ACC112 (cell line): ENCODE results near the gene GLB1L3.
"Not testable (repeated sequence)": the region's sequence is repeated elsewhere in the genome, so short reads cannot be mapped to it uniquely, and the experiment has no call there.

Experiments used
- H2AFZ ChIP-seq: fragments of 200-600 bp; sonication (generic); one replicate; pipeline ENCODE4 v1.6.0; 2017; ENCODE audit warnings: antibody characterized with exemption, low read length; ENCODE audit not compliant: unreplicated experiment
- H3K27ac ChIP-seq: fragments of 200-600 bp; sonication (generic); 2 replicates; pipeline ENCODE4 v1.5.1; 2014; ENCODE audit warnings: low read depth, mild to moderate bottlenecking, antibody characterized with exemption, low read length, moderate library complexity
- H3K27me3 ChIP-seq: fragments of 200-600 bp; sonication (generic); 2 replicates; pipeline ENCODE4 v1.6.1; 2014; ENCODE audit warnings: mild to moderate bottlenecking, antibody characterized with exemption, low read length, moderate library complexity, mixed read lengths; ENCODE audit not compliant: insufficient read depth
- H3K36me3 ChIP-seq: fragments of 200-600 bp; sonication (generic); 2 replicates; pipeline ENCODE4 v1.6.1; 2016; ENCODE audit warnings: mild to moderate bottlenecking, antibody characterized with exemption, low read length, moderate library complexity, mixed read lengths; ENCODE audit not compliant: insufficient read depth
- H3K4me1 ChIP-seq: fragments of 200-600 bp; sonication (generic); one replicate; pipeline ENCODE4 v1.6.1; 2016; ENCODE audit warnings: low read length, mixed read lengths; ENCODE audit not compliant: insufficient read depth, unreplicated experiment, control insufficient read depth
- H3K4me3 ChIP-seq: fragments of 200-600 bp; sonication (generic); 2 replicates; pipeline ENCODE4 v1.5.1; 2014; ENCODE audit warnings: mild to moderate bottlenecking, low read depth, low read length
- H3K79me2 ChIP-seq: fragments of 200-600 bp; sonication (generic); one replicate; pipeline ENCODE4 v1.6.0; 2016; ENCODE audit warnings: low read length; ENCODE audit not compliant: control insufficient read depth, unreplicated experiment, insufficient read depth

Gene GLB1L3

GRCh38 chr11:134252346-134253187 is 23.6 kb upstream of the GLB1L3 start:
- peaks cover 13% of the 10 kb centered on the region for H3K36me3 ChIP-seq

GRCh38 chr11:134253188-134253993 is 22.8 kb upstream of the GLB1L3 start, which contains the start of the genes ACAD8 and THYN1:
TSS of gene ACAD8 (plus strand) at chr11:134253568. CDS start at chr11:134253601, 33 bp downstream.
TSS of gene THYN1 (minus strand) at chr11:134253352. CDS start at chr11:134252882, 470 bp downstream.
- Histone ChIP-seq H3K27me3 (no peaks in the 10 kb centered on the region), H3K27ac (no peak within 1 kb of the TSS), H3K4me3 (peak within 1 kb of the TSS; percentile 82), H3K79me2 (peaks cover 17% of the 10 kb centered on the region), H2AFZ (peak within 1 kb of the TSS; percentile 89), H3K36me3 (peaks cover 9% of the 10 kb centered on the region; the same call in 1 of the 2 replicates), H3K4me1 (peaks cover 13% of the 10 kb centered on the region)

More at GRCh38 chr11:134252346-134253187, 23.6 kb upstream of the GLB1L3 start:
- Histone ChIP-seq H3K79me2 (peaks cover 17% of the 10 kb centered on the region), H3K4me1 (peaks cover 13% of the 10 kb centered on the region), H3K27ac (no peak overlapping the region), H3K27me3 (no peaks in the 10 kb centered on the region), H2AFZ (peak overlapping the region; percentile 89), H3K4me3 (peak overlapping the region; percentile 82)

- no peaks in the 10 kb centered on the region for H3K27me3 ChIP-seq
- H3K4me3 ChIP-seq: peak overlapping the region; percentile 82
- peaks cover 17% of the 10 kb centered on the region for H3K79me2 ChIP-seq
Measured at GRCh38 chr11:134254433-134255183, 21.6 kb upstream of the GLB1L3 start.

GRCh38 chr11:134255184-134255561 is 21.0 kb upstream of the GLB1L3 start:
- H3K36me3 ChIP-seq, H3K4me3 ChIP-seq, H2AFZ ChIP-seq, H3K27ac ChIP-seq, H3K27me3 ChIP-seq: not testable (repeated sequence)
- Histone ChIP-seq H3K4me1 (peaks cover 13% of the 10 kb centered on the region), H3K79me2 (peaks cover 17% of the 10 kb centered on the region)

More at GRCh38 chr11:134254433-134255183, 21.6 kb upstream of the GLB1L3 start:
- no peak overlapping the region for H3K27ac ChIP-seq
- H2AFZ ChIP-seq: no peak overlapping the region
- H3K36me3 ChIP-seq: peaks cover 7% of the 10 kb centered on the region; the same call in 1 of the 2 replicates
- H3K4me1 ChIP-seq: peaks cover 13% of the 10 kb centered on the region

- Histone ChIP-seq H2AFZ (no peak overlapping the region), H3K27ac (no peak overlapping the region), H3K27me3 (no peaks in the 10 kb centered on the region), H3K4me1 (peaks cover 9% of the 10 kb centered on the region), H3K4me3 (no peak overlapping the region), H3K36me3 (0 out of 2 replicates have a peak, but pooled peaks cover 4% of the 10 kb centered on the region), H3K79me2 (peaks cover 16% of the 10 kb centered on the region)
Measured at GRCh38 chr11:134257101-134257500, 19.1 kb upstream of the GLB1L3 start.

GRCh38 chr11:134258577-134258976 is 17.6 kb upstream of the GLB1L3 start:
- Histone ChIP-seq H3K4me1 (peaks cover 5% of the 10 kb centered on the region), H2AFZ (no peak overlapping the region), H3K27me3 (no peaks in the 10 kb centered on the region), H3K4me3 (no peak overlapping the region), H3K79me2 (peaks cover 13% of the 10 kb centered on the region), H3K36me3 (0 out of 2 replicates have a peak, but pooled peaks cover 4% of the 10 kb centered on the region), H3K27ac (no peak overlapping the region)

- Histone ChIP-seq H3K4me1 (no peaks in the 10 kb centered on the region), H3K79me2 (no peaks in the 10 kb centered on the region), H3K36me3 (0 out of 2 replicates have a peak, but pooled peaks cover 4% of the 10 kb centered on the region), H2AFZ (no peak overlapping the region), H3K4me3 (no peak overlapping the region), H3K27ac (no peak overlapping the region), H3K27me3 (no peaks in the 10 kb centered on the region)
Measured at GRCh38 chr11:134260503-134260902, 15.7 kb upstream of the GLB1L3 start.

GRCh38 chr11:134260983-134261382 is 15.2 kb upstream of the GLB1L3 start:
- Histone ChIP-seq H3K79me2 (no peaks in the 10 kb centered on the region), H3K27ac (no peak overlapping the region), H3K27me3 (no peaks in the 10 kb centered on the region), H3K36me3 (0 out of 2 replicates have a peak, but pooled peaks cover 4% of the 10 kb centered on the region), H3K4me3 (no peak overlapping the region), H2AFZ (no peak overlapping the region), H3K4me1 (no peaks in the 10 kb centered on the region)

GRCh38 chr11:134261626-134262488 is 14.3 kb upstream of the GLB1L3 start:
- 0 out of 2 replicates have a peak, but pooled peaks cover 4% of the 10 kb centered on the region for H3K36me3 ChIP-seq

More at GRCh38 chr11:134261626-134262488, 14.3 kb upstream of the GLB1L3 start:
- Histone ChIP-seq H3K27me3 (no peaks in the 10 kb centered on the region), H3K4me1 (peaks cover 5% of the 10 kb centered on the region), H3K79me2 (no peaks in the 10 kb centered on the region), H2AFZ (no peak overlapping the region), H3K27ac (no peak overlapping the region), H3K4me3 (no peak overlapping the region)
